ENCODE results near the gene MLLT10. TPM values are rescaled to one million over a fixed set of nuclear protein-coding genes. Genes with fewer than 3 reads are reported as not detected.

MLLT10 gene
- total RNA-seq, 1 donor from 2014 or later = 46.8 TPM

DNA sequence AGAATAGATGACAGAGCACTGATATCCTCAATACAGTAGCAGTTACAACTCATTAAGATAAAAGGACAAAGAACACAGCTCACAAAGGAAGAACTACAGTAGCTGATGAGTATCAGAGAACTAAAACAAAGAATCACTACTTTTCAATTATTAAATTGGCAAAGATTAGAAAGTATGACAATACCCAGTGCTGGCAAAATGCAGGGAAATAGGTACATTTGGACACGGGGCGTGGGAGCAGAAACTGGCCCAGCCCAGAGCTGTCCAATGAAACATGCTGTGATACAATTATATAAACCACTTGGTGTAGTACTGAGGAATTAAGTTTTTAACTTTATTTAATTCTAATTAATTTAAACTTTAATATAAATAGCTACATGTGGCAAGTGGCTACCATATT lies 226.3 kb downstream of the MLLT10 start:
- Mint-ChIP-seq H3K36me3 (peaks cover 14% of the 10 kb centered on the region), H3K9me3 (no peaks in the 10 kb centered on the region)

DNA sequence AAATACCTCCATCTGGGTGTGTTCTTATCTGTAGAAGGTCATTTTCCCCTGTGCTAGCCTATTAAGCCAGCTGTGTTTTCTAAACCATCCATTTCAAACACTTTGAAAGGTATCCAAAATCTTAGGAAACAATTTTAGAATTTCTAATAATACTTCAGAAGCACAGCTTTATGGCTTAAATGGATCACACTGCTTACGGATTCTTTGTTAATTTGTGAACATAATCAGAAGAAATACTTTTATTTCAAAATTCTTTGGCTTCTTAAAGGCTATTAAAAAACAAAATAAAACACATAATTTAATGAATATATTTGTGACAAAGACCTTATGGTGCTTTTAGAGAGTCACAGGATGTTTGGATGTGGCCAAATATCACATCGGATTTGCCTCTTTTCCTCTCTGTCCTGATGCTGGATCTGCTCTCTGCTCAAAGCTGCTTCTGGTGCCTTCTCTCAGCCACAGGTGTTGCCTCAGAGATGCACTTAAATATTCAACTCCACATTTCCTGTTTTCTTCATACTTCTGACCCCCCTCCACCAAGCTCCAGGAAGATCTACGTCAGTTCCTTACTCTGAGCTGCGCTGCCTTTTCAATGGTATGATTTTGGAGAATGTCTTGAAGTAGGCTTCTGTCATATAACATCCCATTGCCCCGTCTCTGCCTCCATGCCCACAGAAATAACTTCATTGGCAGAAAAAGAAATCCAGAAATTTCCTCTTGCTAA lies 230.6 kb downstream of the MLLT10 start:
- Mint-ChIP-seq H3K36me3 (peaks cover 3% of the 10 kb centered on the region), H3K9me3 (no peaks in the 10 kb centered on the region), H3K4me3 (no peak overlapping the region), H3K27me3 (no peaks in the 10 kb centered on the region), H3K4me1 (ENCODE audit: unreplicated experiment) (no peaks in the 10 kb centered on the region), H3K27ac (no peak overlapping the region)
- DNase-seq (ENCODE audit: extremely low spot score, unreplicated experiment) = no peak
- TF ChIP-seq, protein P1, sequence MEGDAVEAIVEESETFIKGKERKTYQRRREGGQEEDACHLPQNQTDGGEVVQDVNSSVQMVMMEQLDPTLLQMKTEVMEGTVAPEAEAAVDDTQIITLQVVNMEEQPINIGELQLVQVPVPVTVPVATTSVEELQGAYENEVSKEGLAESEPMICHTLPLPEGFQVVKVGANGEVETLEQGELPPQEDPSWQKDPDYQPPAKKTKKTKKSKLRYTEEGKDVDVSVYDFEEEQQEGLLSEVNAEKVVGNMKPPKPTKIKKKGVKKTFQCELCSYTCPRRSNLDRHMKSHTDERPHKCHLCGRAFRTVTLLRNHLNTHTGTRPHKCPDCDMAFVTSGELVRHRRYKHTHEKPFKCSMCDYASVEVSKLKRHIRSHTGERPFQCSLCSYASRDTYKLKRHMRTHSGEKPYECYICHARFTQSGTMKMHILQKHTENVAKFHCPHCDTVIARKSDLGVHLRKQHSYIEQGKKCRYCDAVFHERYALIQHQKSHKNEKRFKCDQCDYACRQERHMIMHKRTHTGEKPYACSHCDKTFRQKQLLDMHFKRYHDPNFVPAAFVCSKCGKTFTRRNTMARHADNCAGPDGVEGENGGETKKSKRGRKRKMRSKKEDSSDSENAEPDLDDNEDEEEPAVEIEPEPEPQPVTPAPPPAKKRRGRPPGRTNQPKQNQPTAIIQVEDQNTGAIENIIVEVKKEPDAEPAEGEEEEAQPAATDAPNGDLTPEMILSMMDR (conservative IDR thresholded peaks at IDR 0.05) = no peak

More for the DNA sequence above, 226.3 kb downstream of the MLLT10 start:
- no peak overlapping the region for H3K4me3 Mint-ChIP-seq
- H3K27me3 Mint-ChIP-seq = no peaks in the 10 kb centered on the region
- TF ChIP-seq, protein P1 (conservative IDR thresholded peaks at IDR 0.05) = no peak
- no peak overlapping the region for H3K27ac Mint-ChIP-seq
- H3K4me1 Mint-ChIP-seq (ENCODE audit: unreplicated experiment) = peaks cover 11% of the 10 kb centered on the region
- no peak for DNase-seq (ENCODE audit: extremely low spot score, unreplicated experiment)

GRCh38 chr10:21769041-21769440 lies 235.0 kb downstream of the MLLT10 start:
- H3K4me3 Mint-ChIP-seq = no peak overlapping the region
- no peaks in the 10 kb centered on the region for H3K9me3 Mint-ChIP-seq
- no peaks in the 10 kb centered on the region for H3K27me3 Mint-ChIP-seq
- TF ChIP-seq, protein P1 (conservative IDR thresholded peaks at IDR 0.05) = no peak
- DNase-seq (ENCODE audit: extremely low spot score, unreplicated experiment) = no peak
- no peak overlapping the region for H3K27ac Mint-ChIP-seq
- H3K4me1 Mint-ChIP-seq (ENCODE audit: unreplicated experiment) = no peaks in the 10 kb centered on the region
- peaks cover 3% of the 10 kb centered on the region for H3K36me3 Mint-ChIP-seq

DNA sequence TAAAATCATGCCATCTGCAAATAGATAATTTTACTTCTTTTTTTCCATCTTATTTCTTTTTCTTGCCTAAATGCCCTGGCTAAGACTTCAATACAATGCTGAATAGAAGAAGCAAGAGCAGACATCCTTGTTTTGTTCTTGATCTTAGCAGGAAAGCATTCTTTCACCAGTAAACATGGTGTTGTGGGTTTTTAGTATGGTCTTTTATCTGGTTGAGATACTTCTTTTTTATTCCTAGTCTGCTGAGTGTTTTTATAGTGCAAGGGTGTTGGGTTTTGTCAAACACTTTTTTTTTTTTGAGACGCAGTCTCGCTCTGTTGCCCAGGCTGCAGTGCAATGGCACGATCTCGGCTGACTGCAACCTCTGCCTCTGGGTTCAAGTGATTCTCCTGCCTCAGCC lies 237.2 kb downstream of the MLLT10 start:
- Mint-ChIP-seq H3K36me3 (no peaks in the 10 kb centered on the region), H3K4me1 (ENCODE audit: unreplicated experiment) (no peaks in the 10 kb centered on the region), H3K4me3 (no peak overlapping the region), H3K27ac (no peak overlapping the region), H3K9me3 (no peaks in the 10 kb centered on the region), H3K27me3 (no peaks in the 10 kb centered on the region)
- TF ChIP-seq, protein P1 (conservative IDR thresholded peaks at IDR 0.05) = no peak
- no peak for DNase-seq (ENCODE audit: extremely low spot score, unreplicated experiment)

- Mint-ChIP-seq H3K27me3 (no peaks in the 10 kb centered on the region), H3K9me3 (peaks cover 5% of the 10 kb centered on the region), H3K4me1 (ENCODE audit: unreplicated experiment) (no peaks in the 10 kb centered on the region), H3K4me3 (no peak overlapping the region), H3K36me3 (peaks cover 9% of the 10 kb centered on the region), H3K27ac (no peak overlapping the region)
- TF ChIP-seq, protein P1 (conservative IDR thresholded peaks at IDR 0.05) = no peak
- no peak for DNase-seq (ENCODE audit: extremely low spot score, unreplicated experiment)
Measured at GRCh38 chr10:21776883-21777282, 242.9 kb downstream of the MLLT10 start.
